Adrenal gland (tissue), 5 donors: ENCODE data around the gene THSD4.

Source experiments
- POLR2A ChIP-seq, 2 donors: fragments of 450-650 bp; IDR thresholded peaks; one replicate each; pipeline ENCODE4 v1.6.1; 2017; ENCODE audit warnings: antibody characterized with exemption in 2 of 2, mild to moderate bottlenecking in 2 of 2, moderate library complexity in 1 of 2
- TF ChIP-seq, protein P1 (sequence below), 6 experiments: fragments of 450-650 bp in 4 of 6; fragments of 200-600 bp in 2 of 6; sonication (generic) in 1 of 6; IDR thresholded peaks; 1 replicate in 5 of 6; 2 replicates in 1 of 6; pipeline versions ENCODE4 v1.5.1 to v1.8.0; 2016 to 2021; ENCODE audit warnings: antibody characterized with exemption in 6 of 6, mild to moderate bottlenecking in 2 of 6, moderate library complexity in 1 of 6
- donor health status: DM: no; HTN: no; CAD: no.

DNA sequence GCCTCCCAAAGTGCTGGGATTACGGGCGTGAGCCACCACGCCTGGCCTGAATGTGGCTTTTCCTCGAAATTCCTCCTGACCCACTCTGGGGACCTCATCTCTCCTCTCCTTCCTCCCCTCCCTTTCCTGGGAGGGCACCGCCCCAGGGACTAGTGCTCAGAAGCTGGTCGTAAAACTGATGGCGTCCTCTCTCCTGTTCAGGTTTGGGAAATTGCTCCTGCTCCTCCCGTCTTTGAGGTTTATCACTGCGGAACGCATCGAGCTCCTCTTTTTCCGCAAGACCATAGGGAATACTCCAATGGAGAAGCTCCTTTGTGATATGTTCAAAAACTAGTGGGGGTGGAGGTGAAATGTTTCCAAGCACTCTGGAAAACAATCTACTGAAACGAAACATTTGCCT, 702.1 kb downstream of the THSD4 start:
- TF ChIP-seq, protein P1, sequence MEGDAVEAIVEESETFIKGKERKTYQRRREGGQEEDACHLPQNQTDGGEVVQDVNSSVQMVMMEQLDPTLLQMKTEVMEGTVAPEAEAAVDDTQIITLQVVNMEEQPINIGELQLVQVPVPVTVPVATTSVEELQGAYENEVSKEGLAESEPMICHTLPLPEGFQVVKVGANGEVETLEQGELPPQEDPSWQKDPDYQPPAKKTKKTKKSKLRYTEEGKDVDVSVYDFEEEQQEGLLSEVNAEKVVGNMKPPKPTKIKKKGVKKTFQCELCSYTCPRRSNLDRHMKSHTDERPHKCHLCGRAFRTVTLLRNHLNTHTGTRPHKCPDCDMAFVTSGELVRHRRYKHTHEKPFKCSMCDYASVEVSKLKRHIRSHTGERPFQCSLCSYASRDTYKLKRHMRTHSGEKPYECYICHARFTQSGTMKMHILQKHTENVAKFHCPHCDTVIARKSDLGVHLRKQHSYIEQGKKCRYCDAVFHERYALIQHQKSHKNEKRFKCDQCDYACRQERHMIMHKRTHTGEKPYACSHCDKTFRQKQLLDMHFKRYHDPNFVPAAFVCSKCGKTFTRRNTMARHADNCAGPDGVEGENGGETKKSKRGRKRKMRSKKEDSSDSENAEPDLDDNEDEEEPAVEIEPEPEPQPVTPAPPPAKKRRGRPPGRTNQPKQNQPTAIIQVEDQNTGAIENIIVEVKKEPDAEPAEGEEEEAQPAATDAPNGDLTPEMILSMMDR (IDR thresholded peaks at IDR 0.05), result no peak
- no peak for TF ChIP-seq POLR2A (IDR thresholded peaks at IDR 0.05)
